Astrocyte (in vitro differentiated cells and primary cell): ENCODE measurements around the gene SPIRE2. TPM values are rescaled to one million over a fixed set of nuclear protein-coding genes. Genes with fewer than 3 reads are reported as not detected.

ENCODE experiments used
- DNase-seq: peaks from one replicate; pipeline ENCODE4 v3.0.0-alpha.2; 2010; ENCODE audit warnings: low read depth
- FAIRE-seq: peaks from 2 replicates; lab custom pipeline; 2011; peaks lifted over from hg19 to GRCh38; lab: Jason Lieb, UNC
- H2AFZ ChIP-seq: 2 replicates; pipeline ENCODE4 v1.6.0; 2012; ENCODE audit warnings: low read depth, low read length, inconsistent platforms
- H3K27ac ChIP-seq: 2 replicates; pipeline ENCODE4 v1.5.1; 2011; ENCODE audit warnings: low read depth, low read length, inconsistent platforms
- H3K27me3 ChIP-seq: 2 replicates; pipeline ENCODE4 v1.6.0; 2011; ENCODE audit warnings: low read length, inconsistent platforms; ENCODE audit not compliant: insufficient read depth
- H3K36me3 ChIP-seq: 2 replicates; pipeline ENCODE4 v1.5.1; 2011; ENCODE audit warnings: low read length, inconsistent platforms; ENCODE audit not compliant: insufficient read depth
- H3K4me1 ChIP-seq: 2 replicates; pipeline ENCODE4 v1.5.1; 2011; ENCODE audit warnings: low read length, inconsistent platforms; ENCODE audit not compliant: insufficient read depth
- H3K4me2 ChIP-seq: 2 replicates; pipeline ENCODE4 v1.6.0; 2012; ENCODE audit warnings: low read length, inconsistent platforms
- H3K4me3 ChIP-seq: 2 replicates; pipeline ENCODE4 v1.5.1; 2011; ENCODE audit warnings: low read depth, mild to moderate bottlenecking, low read length, inconsistent platforms; ENCODE audit not compliant: insufficient read depth
- H3K79me2 ChIP-seq: 2 replicates; pipeline ENCODE4 v1.6.0; 2012; ENCODE audit warnings: mild to moderate bottlenecking, low read length, inconsistent platforms; ENCODE audit not compliant: insufficient read depth
- H3K9ac ChIP-seq: 2 replicates; pipeline ENCODE4 v1.6.0; 2012; ENCODE audit warnings: mild to moderate bottlenecking, low read length, inconsistent platforms
- H3K9me3 ChIP-seq: 2 replicates; pipeline ENCODE4 v1.5.1; 2012; ENCODE audit warnings: low read depth, mild to moderate bottlenecking, low read length, inconsistent platforms; ENCODE audit not compliant: insufficient read depth
- H4K20me1 ChIP-seq: 2 replicates; pipeline ENCODE4 v1.6.0; 2012; ENCODE audit warnings: low read length, inconsistent platforms; ENCODE audit not compliant: insufficient read depth
- H3K27ac Mint-ChIP-seq: one replicate; pipeline ENCODE4 v1.8.0; 2021; ENCODE audit warnings: mild to moderate bottlenecking, mixed read lengths; ENCODE audit not compliant: unreplicated experiment
- H3K27me3 Mint-ChIP-seq: one replicate; pipeline ENCODE4 v1.8.0; 2021; ENCODE audit warnings: low read depth, mixed read lengths; ENCODE audit not compliant: unreplicated experiment
- H3K36me3 Mint-ChIP-seq: one replicate; pipeline ENCODE4 v1.8.0; 2021; ENCODE audit warnings: low read depth, mixed read lengths; ENCODE audit not compliant: unreplicated experiment
- H3K4me1 Mint-ChIP-seq: one replicate; pipeline ENCODE4 v1.8.0; 2021; ENCODE audit warnings: low read depth, mixed read lengths; ENCODE audit not compliant: unreplicated experiment
- H3K4me3 Mint-ChIP-seq: one replicate; pipeline ENCODE4 v1.8.0; 2021; ENCODE audit warnings: mild to moderate bottlenecking, moderate library complexity, mixed read lengths; ENCODE audit not compliant: unreplicated experiment
- H3K9me3 Mint-ChIP-seq: one replicate; pipeline ENCODE4 v1.8.0; 2021; ENCODE audit warnings: mild to moderate bottlenecking, mixed read lengths; ENCODE audit not compliant: unreplicated experiment
- CTCF ChIP-seq: IDR thresholded peaks from 2 replicates; pipeline ENCODE4 v1.5.1; 2011; ENCODE audit warnings: low read depth, mild to moderate bottlenecking, inconsistent platforms, low read length, moderate library complexity; ENCODE audit not compliant: insufficient read depth
- EZH2 ChIP-seq: IDR thresholded peaks from 2 replicates; pipeline ENCODE4 v1.6.1; 2012; ENCODE audit warnings: mild to moderate bottlenecking, low read length, inconsistent platforms; ENCODE audit not compliant: insufficient read depth
- total RNA-seq: library from RNA; stranded (reverse); gene quantifications from 2 replicates; pipeline ENCODE4 v1.2.1, GENCODE V29; 2021

SPIRE2 gene
- total RNA-seq, 1 donor from 2014 or later: 3.2 TPM

DNA sequence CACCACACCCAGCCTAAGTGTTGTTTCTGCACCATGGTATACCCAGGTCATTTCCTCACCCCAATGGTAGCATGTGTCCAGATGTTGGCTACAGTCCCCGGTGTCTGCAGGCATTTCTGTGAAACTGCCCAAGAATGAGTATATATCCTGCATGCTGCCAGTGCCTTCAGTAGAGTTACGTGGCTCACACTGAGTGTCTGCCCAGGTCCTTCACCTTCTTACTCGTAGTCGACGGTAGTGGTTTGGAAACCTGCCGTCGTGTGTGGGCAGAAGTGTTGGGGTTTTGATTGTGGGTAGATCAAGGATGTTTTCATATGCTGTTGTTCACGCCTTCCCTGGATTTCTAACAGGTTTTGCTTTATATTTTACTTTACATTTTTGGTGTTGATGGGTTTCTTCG is 61.9 kb downstream of the SPIRE2 start:
- peaks cover 18% of the 10 kb centered on the region for H3K79me2 ChIP-seq
- H3K27me3 ChIP-seq: no peaks in the 10 kb centered on the region
- Mint-ChIP-seq H3K27me3 (no peaks in the 10 kb centered on the region), H3K36me3 (peaks cover 23% of the 10 kb centered on the region), H3K9me3 (no peaks in the 10 kb centered on the region), H3K4me1 (peaks cover 3% of the 10 kb centered on the region), H3K27ac (no peak overlapping the region), H3K4me3 (no peak overlapping the region)
- peaks cover 62% of the 10 kb centered on the region for H4K20me1 ChIP-seq
- H3K4me2 ChIP-seq: no peak overlapping the region
- H3K4me1 ChIP-seq: no peaks in the 10 kb centered on the region
- no peak overlapping the region for H3K4me3 ChIP-seq
- no peak overlapping the region for H3K27ac ChIP-seq
- FAIRE-seq: no peak
- TF ChIP-seq EZH2: no peak
- DNase-seq: peak; percentile 62
- peaks cover 41% of the 10 kb centered on the region for H3K36me3 ChIP-seq
- H2AFZ ChIP-seq: no peak overlapping the region
- no peak overlapping the region for H3K9ac ChIP-seq
- H3K9me3 ChIP-seq: no peaks in the 10 kb centered on the region

GRCh38 chr16:89890886-89891657 is 62.8 kb downstream of the SPIRE2 start:
- Histone ChIP-seq H3K36me3 (peaks cover 43% of the 10 kb centered on the region), H3K27me3 (no peaks in the 10 kb centered on the region), H3K4me2 (no peak overlapping the region), H3K79me2 (peaks cover 24% of the 10 kb centered on the region), H3K9me3 (no peaks in the 10 kb centered on the region), H4K20me1 (peaks cover 67% of the 10 kb centered on the region), H3K27ac (no peak overlapping the region), H3K9ac (no peak overlapping the region), H2AFZ (no peak overlapping the region), H3K4me1 (no peaks in the 10 kb centered on the region), H3K4me3 (no peak overlapping the region)
- H3K27me3 Mint-ChIP-seq: no peaks in the 10 kb centered on the region
- H3K27ac Mint-ChIP-seq: peak overlapping the region; percentile 72
- peak; percentile 23 for DNase-seq
- H3K4me1 Mint-ChIP-seq: peaks cover 3% of the 10 kb centered on the region
- H3K36me3 Mint-ChIP-seq: peaks cover 21% of the 10 kb centered on the region
- H3K4me3 Mint-ChIP-seq: peak overlapping the region; percentile 57
- TF ChIP-seq EZH2 (no peak), CTCF (no peak)
- FAIRE-seq: no peak
- no peaks in the 10 kb centered on the region for H3K9me3 Mint-ChIP-seq

DNA sequence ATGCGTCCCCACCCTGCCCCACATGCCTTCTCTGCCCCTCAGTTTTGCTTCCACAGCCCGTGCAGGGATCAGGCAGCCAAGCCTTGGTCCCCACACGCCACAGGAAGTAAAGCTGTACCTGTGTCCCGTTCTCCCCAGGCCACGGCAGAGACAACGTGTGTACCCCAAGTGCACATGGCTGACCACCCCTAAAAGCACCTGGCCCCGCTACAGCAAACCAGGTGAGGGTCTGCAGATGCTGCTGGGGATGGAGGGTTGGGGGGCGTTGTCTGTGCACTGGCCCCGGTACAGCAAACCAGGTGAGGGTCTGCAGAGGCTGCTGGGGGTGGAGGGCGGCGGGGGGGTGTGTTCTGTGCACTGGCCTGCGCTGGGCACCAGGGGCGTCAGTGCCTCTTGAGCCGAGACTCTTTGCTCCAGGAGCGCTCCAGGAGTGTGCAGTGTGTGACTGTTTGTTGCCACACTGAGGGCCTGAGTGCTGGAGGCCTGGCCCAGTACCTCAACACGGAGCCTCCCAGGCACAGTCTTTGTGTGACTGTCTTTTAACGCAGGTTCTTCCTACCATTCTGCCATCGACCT is 63.9 kb downstream of the SPIRE2 start:
- Histone ChIP-seq H2AFZ (no peak overlapping the region), H4K20me1 (peaks cover 68% of the 10 kb centered on the region), H3K36me3 (peaks cover 49% of the 10 kb centered on the region), H3K4me1 (no peaks in the 10 kb centered on the region), H3K27me3 (no peaks in the 10 kb centered on the region), H3K9ac (no peak overlapping the region), H3K9me3 (no peaks in the 10 kb centered on the region), H3K27ac (no peak overlapping the region), H3K4me2 (no peak overlapping the region), H3K4me3 (no peak overlapping the region), H3K79me2 (peaks cover 24% of the 10 kb centered on the region)
- Mint-ChIP-seq H3K4me3 (no peak overlapping the region), H3K4me1 (peaks cover 3% of the 10 kb centered on the region), H3K27ac (no peak overlapping the region), H3K9me3 (no peaks in the 10 kb centered on the region), H3K36me3 (peaks cover 21% of the 10 kb centered on the region), H3K27me3 (no peaks in the 10 kb centered on the region)
- FAIRE-seq: no peak
- DNase-seq: no peak
- no peak for TF ChIP-seq EZH2
- no peak for TF ChIP-seq CTCF
